ENCODE data around the gene CILP.

DNA sequence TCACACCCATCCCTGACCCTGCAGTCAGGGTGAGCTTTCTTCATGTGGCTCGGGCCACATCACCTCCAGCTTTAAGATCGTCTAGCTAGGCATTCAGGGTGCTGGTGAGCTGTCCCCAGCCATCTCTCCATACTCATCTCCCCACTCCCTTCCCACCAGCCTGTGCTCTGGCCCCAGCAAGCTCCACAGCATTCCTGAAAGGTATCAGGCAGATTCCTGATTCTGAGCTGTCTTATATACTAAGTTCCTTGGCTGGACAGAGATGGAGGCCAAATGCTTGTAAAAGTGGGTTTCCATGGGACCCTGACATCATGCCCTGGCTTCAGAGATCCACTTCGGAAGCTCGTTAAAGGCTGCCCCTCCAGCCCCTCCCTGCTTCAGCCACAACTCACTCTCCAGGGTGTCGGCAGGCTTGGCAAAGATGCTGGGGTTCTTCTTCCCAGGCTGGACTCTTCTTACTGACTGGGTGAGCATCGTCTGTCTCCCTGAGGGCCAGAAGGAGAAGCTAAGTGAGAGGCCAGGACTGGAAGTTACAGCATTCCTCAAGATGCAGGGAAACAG is 3.9 kb downstream of the CILP start:
- TF ChIP-seq, protein P1, sequence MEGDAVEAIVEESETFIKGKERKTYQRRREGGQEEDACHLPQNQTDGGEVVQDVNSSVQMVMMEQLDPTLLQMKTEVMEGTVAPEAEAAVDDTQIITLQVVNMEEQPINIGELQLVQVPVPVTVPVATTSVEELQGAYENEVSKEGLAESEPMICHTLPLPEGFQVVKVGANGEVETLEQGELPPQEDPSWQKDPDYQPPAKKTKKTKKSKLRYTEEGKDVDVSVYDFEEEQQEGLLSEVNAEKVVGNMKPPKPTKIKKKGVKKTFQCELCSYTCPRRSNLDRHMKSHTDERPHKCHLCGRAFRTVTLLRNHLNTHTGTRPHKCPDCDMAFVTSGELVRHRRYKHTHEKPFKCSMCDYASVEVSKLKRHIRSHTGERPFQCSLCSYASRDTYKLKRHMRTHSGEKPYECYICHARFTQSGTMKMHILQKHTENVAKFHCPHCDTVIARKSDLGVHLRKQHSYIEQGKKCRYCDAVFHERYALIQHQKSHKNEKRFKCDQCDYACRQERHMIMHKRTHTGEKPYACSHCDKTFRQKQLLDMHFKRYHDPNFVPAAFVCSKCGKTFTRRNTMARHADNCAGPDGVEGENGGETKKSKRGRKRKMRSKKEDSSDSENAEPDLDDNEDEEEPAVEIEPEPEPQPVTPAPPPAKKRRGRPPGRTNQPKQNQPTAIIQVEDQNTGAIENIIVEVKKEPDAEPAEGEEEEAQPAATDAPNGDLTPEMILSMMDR (IDR thresholded peaks at IDR 0.05; ENCODE audit: insufficient read depth, low read length, poor library complexity, severe bottlenecking) = no peak
- no peak for TF ChIP-seq EZH2phosphoT487 (conservative IDR thresholded peaks at IDR 0.05; ENCODE audit: low read length)

Data from SU-DHL-6 (cell line).